Measurements from ENCODE around the gene GADL1. TPM values are rescaled to one million over a fixed set of nuclear protein-coding genes. Genes with fewer than 3 reads are reported as not detected.

The GADL1 gene
- total RNA-seq (19.8 TPM), polyA plus RNA-seq (ENCODE audit: insufficient read depth in 1 of 8, insufficient read length in 8 of 8, low replicate concordance in 1 of 8) (10 to 100 TPM in 7 of 8 donors, 1 to 10 TPM in 1; 9.8 to 25.7 (median 17.7) TPM)
- long read RNA-seq, donor 1, result 0 reads
- long read RNA-seq, donor 2, result 0 reads
- long read RNA-seq, donor 3, full-length matches to known transcripts, result 5 of 17 reads
- long read RNA-seq, donor 3, partial matches to known transcripts, result 12 of 17 reads
- long read RNA-seq, donor 3, other reads (novel, unspliced or antisense), result 0 of 17 reads
- long read RNA-seq, donor 4, result 0 reads
- long read RNA-seq, donor 5, partial matches to known transcripts, result 5 of 6 reads
- long read RNA-seq, donor 5, other reads (novel, unspliced or antisense), result 0 of 6 reads
- long read RNA-seq, donor 6, transcript GADL1-201 (15 exons, 3,759 nt), result major isoform, 5 of 10 reads
- long read RNA-seq, donor 6, partial matches to known transcripts, result 5 of 10 reads
- long read RNA-seq, donor 6, other reads (novel, unspliced or antisense), result 0 of 10 reads
- long read RNA-seq, donor 7, partial matches to known transcripts, result 0 of 2 reads
- long read RNA-seq, donor 7, other reads (novel, unspliced or antisense), result 0 of 2 reads
- long read RNA-seq, donor 8, partial matches to known transcripts, result 0 of 1 reads
- long read RNA-seq, donor 8, other reads (novel, unspliced or antisense), result 0 of 1 reads
- long read RNA-seq, donor 9, partial matches to known transcripts, result 0 of 1 reads
- long read RNA-seq, donor 9, other reads (novel, unspliced or antisense), result 0 of 1 reads
- long read RNA-seq, donor 10, partial matches to known transcripts, result 0 of 2 reads
- long read RNA-seq, donor 10, other reads (novel, unspliced or antisense), result 0 of 2 reads
- long read RNA-seq, donor 11, full-length matches to known transcripts, result 6 of 6 reads
- long read RNA-seq, donor 11, partial matches to known transcripts, result 0 of 6 reads
- long read RNA-seq, donor 11, other reads (novel, unspliced or antisense), result 0 of 6 reads

- Histone ChIP-seq H3K4me1 (ENCODE audit: control insufficient read depth, insufficient read depth, low read length) (peaks cover 10% of the 10 kb centered on the region), H3K27ac (ENCODE audit: low read length) (peak within 1 kb of the TSS; percentile 82), H3K4me3 (ENCODE audit: low read length) (peak within 1 kb of the TSS; percentile 44), H3K9me3 (replicated peaks; ENCODE audit: control insufficient read depth, low read depth, low read length) (no peaks in the 10 kb centered on the region), H3K27me3 (ENCODE audit: control insufficient read depth, insufficient read depth, low read length) (peaks cover 14% of the 10 kb centered on the region), H3K36me3 (ENCODE audit: control insufficient read depth, insufficient read depth, low read length) (no peaks in the 10 kb centered on the region)
- whole genome bisulfite sequencing (ENCODE audit: insufficient coverage), result 3% methylated on average over 31 of the region's 38 CpGs
- peak; percentile 67 for DNase-seq
These were observed at the start of gene GADL1 for GRCh38 chr3:30894521-30895251. Gene GADL1 (minus strand): TSS chr3:30894661. CDS start chr3:30894614, 47 bp downstream.

DNA sequence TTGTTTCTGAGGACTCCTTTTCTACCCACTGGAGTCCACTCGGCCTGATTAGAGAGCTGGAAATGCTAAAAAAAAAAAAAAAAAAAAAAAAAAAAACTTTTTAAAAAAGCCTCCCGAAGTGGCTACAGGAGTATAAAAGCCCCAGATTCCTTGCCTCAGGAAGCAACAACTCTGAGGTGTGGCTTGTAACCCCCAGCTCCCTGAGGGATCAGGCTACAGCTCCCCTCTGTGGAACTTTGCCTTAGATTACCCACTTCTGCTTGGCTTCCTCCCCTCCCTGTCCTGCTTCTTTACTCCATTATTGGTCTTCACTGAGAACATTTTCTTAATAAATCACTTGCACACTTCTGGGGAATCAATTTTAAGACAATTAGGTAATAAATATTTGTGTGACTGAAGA, 49.7 kb upstream of the GADL1 start:
- H3K4me3 ChIP-seq (ENCODE audit: low read length), result no peak overlapping the region
- no peaks in the 10 kb centered on the region for H3K36me3 ChIP-seq (ENCODE audit: control insufficient read depth, insufficient read depth, low read length)
- no peak for DNase-seq
- no peaks in the 10 kb centered on the region for H3K9me3 ChIP-seq (replicated peaks; ENCODE audit: control insufficient read depth, low read depth, low read length)
- H3K4me1 ChIP-seq (ENCODE audit: control insufficient read depth, insufficient read depth, low read length), result no peaks in the 10 kb centered on the region
- H3K27me3 ChIP-seq (ENCODE audit: control insufficient read depth, insufficient read depth, low read length), result peaks cover 2% of the 10 kb centered on the region
- H3K27ac ChIP-seq (ENCODE audit: low read length), result no peak overlapping the region
- WGBS (ENCODE audit: insufficient coverage), result 80% methylated on average over 1 of the region's 2 CpGs

DNA sequence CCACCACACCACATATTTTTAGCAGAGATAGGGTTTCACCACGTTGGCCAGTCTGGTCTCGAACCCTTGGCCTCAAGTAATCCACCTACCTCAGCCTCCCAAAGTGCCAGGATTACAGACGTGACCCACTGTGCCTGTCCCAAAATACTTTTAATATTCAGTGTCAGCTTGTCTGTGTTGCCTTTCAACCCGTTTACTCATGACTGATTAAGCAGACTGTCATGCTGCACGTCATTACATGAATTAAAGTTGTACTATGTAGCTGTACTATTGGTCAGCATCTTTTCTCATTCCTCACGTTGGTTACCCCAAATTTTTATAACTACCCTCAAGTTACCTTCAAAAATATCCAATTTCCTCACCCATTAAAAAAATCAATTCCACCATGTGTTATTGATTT, 48.7 kb upstream of the GADL1 start:
- H3K9me3 ChIP-seq (replicated peaks; ENCODE audit: control insufficient read depth, low read depth, low read length), result no peaks in the 10 kb centered on the region

GRCh38 chr3:30941342-30941741, 46.9 kb upstream of the GADL1 start:
- H3K4me1 ChIP-seq (ENCODE audit: control insufficient read depth, insufficient read depth, low read length), result no peaks in the 10 kb centered on the region
- WGBS (ENCODE audit: insufficient coverage), result 100% methylated on average over 2 of the region's 2 CpGs
- H3K27ac ChIP-seq (ENCODE audit: low read length), result no peak overlapping the region
- no peak for DNase-seq
- peaks cover 2% of the 10 kb centered on the region for H3K27me3 ChIP-seq (ENCODE audit: control insufficient read depth, insufficient read depth, low read length)
- no peaks in the 10 kb centered on the region for H3K9me3 ChIP-seq (replicated peaks; ENCODE audit: control insufficient read depth, low read depth, low read length)
- no peak overlapping the region for H3K4me3 ChIP-seq (ENCODE audit: low read length)
- H3K36me3 ChIP-seq (ENCODE audit: control insufficient read depth, insufficient read depth, low read length), result no peaks in the 10 kb centered on the region

More for the DNA sequence above, 48.7 kb upstream of the GADL1 start:
- no peaks in the 10 kb centered on the region for H3K4me1 ChIP-seq (ENCODE audit: control insufficient read depth, insufficient read depth, low read length)
- WGBS (ENCODE audit: insufficient coverage), result 91% methylated on average over 3 of the region's 6 CpGs
- no peak overlapping the region for H3K4me3 ChIP-seq (ENCODE audit: low read length)
- H3K27me3 ChIP-seq (ENCODE audit: control insufficient read depth, insufficient read depth, low read length), result peaks cover 2% of the 10 kb centered on the region
- H3K27ac ChIP-seq (ENCODE audit: low read length), result no peak overlapping the region
- H3K36me3 ChIP-seq (ENCODE audit: control insufficient read depth, insufficient read depth, low read length), result no peaks in the 10 kb centered on the region
- DNase-seq, result no peak

DNA sequence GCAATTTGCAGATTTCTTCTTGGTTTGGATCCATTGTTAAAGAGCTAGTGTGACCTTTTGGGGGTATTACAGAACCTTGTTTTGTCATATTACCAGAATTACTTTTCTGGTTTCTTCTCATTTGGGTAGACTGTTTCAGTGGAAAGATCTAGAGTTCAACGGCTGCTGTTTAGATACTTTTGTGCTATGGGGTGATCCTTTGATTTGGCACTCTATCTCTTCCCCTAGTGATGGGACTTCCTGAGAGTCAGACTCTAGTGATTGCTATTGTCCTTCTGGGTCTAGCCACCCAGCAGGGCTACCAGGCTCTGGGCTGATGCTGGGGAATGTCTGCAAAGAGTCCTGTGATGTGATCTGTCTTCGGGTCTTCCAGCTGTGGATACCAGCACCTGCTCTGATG, 46.3 kb upstream of the GADL1 start:
- H3K9me3 ChIP-seq (replicated peaks; ENCODE audit: control insufficient read depth, low read depth, low read length), result no peaks in the 10 kb centered on the region
- H3K27me3 ChIP-seq (ENCODE audit: control insufficient read depth, insufficient read depth, low read length), result peaks cover 2% of the 10 kb centered on the region
- WGBS (ENCODE audit: insufficient coverage), result 80% methylated on average over 1 of the region's 2 CpGs
- no peaks in the 10 kb centered on the region for H3K36me3 ChIP-seq (ENCODE audit: control insufficient read depth, insufficient read depth, low read length)
- no peak for DNase-seq
- H3K27ac ChIP-seq (ENCODE audit: low read length), result no peak overlapping the region
- no peak overlapping the region for H3K4me3 ChIP-seq (ENCODE audit: low read length)
- no peaks in the 10 kb centered on the region for H3K4me1 ChIP-seq (ENCODE audit: control insufficient read depth, insufficient read depth, low read length)

DNA sequence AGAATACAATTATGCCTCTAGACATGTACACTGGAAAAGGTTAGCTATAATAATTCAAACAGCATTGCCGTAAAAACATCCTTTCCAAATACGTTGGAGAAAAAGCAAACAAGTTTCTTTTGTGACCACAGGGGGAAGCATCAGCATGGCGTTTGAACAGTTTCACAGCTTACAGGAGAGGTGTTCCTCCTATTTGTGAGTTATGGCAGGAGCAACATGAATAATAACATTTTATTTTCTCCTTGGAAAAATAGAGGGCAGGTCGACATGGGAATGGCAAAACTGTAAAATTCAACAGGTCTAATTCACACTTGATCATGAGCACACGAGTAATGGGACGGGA, 39.7 kb upstream of the GADL1 start:
- no peaks in the 10 kb centered on the region for H3K4me1 ChIP-seq (ENCODE audit: control insufficient read depth, insufficient read depth, low read length)
- WGBS (ENCODE audit: insufficient coverage), result no CpG with 5 or more reads among the region's 6 CpGs
- H3K27me3 ChIP-seq (ENCODE audit: control insufficient read depth, insufficient read depth, low read length), result no peaks in the 10 kb centered on the region
- DNase-seq, result peak; percentile 80
- no peak overlapping the region for H3K27ac ChIP-seq (ENCODE audit: low read length)
- no peaks in the 10 kb centered on the region for H3K9me3 ChIP-seq (replicated peaks; ENCODE audit: control insufficient read depth, low read depth, low read length)
- H3K4me3 ChIP-seq (ENCODE audit: low read length), result no peak overlapping the region
- no peaks in the 10 kb centered on the region for H3K36me3 ChIP-seq (ENCODE audit: control insufficient read depth, insufficient read depth, low read length)

GRCh38 chr3:30933478-30934207, 39.2 kb upstream of the GADL1 start:
- Histone ChIP-seq H3K9me3 (replicated peaks; ENCODE audit: control insufficient read depth, low read depth, low read length) (no peaks in the 10 kb centered on the region), H3K4me1 (ENCODE audit: control insufficient read depth, insufficient read depth, low read length) (no peaks in the 10 kb centered on the region), H3K27me3 (ENCODE audit: control insufficient read depth, insufficient read depth, low read length) (no peaks in the 10 kb centered on the region), H3K4me3 (ENCODE audit: low read length) (no peak overlapping the region), H3K27ac (ENCODE audit: low read length) (no peak overlapping the region), H3K36me3 (ENCODE audit: control insufficient read depth, insufficient read depth, low read length) (no peaks in the 10 kb centered on the region)
- WGBS (ENCODE audit: insufficient coverage), result no CpG with 5 or more reads among the region's 5 CpGs
- no peak for DNase-seq

GRCh38 chr3:30932513-30933098, 38.1 kb upstream of the GADL1 start:
- no peak overlapping the region for H3K4me3 ChIP-seq (ENCODE audit: low read length)
- H3K27me3 ChIP-seq (ENCODE audit: control insufficient read depth, insufficient read depth, low read length), result no peaks in the 10 kb centered on the region
- DNase-seq, result no peak
- no CpG with 5 or more reads among the region's 2 CpGs for WGBS (ENCODE audit: insufficient coverage)
- no peaks in the 10 kb centered on the region for H3K4me1 ChIP-seq (ENCODE audit: control insufficient read depth, insufficient read depth, low read length)
- no peaks in the 10 kb centered on the region for H3K9me3 ChIP-seq (replicated peaks; ENCODE audit: control insufficient read depth, low read depth, low read length)
- H3K36me3 ChIP-seq (ENCODE audit: control insufficient read depth, insufficient read depth, low read length), result no peaks in the 10 kb centered on the region
- no peak overlapping the region for H3K27ac ChIP-seq (ENCODE audit: low read length)

DNA sequence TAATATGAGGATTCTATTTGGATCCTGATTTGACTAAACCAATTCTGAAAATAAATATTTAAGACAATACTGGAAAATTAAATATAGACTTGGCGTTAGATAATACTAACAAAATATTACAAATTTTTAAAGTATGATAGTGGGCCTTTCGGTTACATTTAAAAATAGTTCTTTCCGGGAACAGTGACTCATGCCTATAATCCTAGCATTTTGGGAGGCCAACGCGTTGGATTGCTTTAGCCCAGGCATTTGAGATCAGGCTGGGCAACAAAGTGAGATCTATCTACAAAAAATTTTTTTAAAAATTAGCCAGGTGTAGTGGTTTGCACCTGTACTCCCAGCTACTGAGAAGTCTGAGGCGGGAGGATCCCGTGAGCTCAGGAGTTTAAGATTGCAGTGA, 30.3 kb upstream of the GADL1 start:
- H3K9me3 ChIP-seq (replicated peaks; ENCODE audit: control insufficient read depth, low read depth, low read length), result no peaks in the 10 kb centered on the region
- DNase-seq, result no peak
- no peaks in the 10 kb centered on the region for H3K27me3 ChIP-seq (ENCODE audit: control insufficient read depth, insufficient read depth, low read length)
- no CpG with 5 or more reads among the region's 7 CpGs for WGBS (ENCODE audit: insufficient coverage)
- H3K27ac ChIP-seq (ENCODE audit: low read length), result no peak overlapping the region
- H3K4me3 ChIP-seq (ENCODE audit: low read length), result no peak overlapping the region
- no peaks in the 10 kb centered on the region for H3K36me3 ChIP-seq (ENCODE audit: control insufficient read depth, insufficient read depth, low read length)
- H3K4me1 ChIP-seq (ENCODE audit: control insufficient read depth, insufficient read depth, low read length), result no peaks in the 10 kb centered on the region
